VCaP (cell line): Measurements from ENCODE around the gene CLCNKB.
A peak's percentile ranks its signal among the peaks of the same experiment; 100 is the strongest.
"Not testable (repeated sequence)": the region's sequence is repeated elsewhere in the genome, so short reads cannot be mapped to it uniquely, and the experiment has no call there.

Experiments used
- H3K27ac ChIP-seq: fragments of 450-650 bp; 2 replicates; pipeline ENCODE4 v1.5.1; 2017
- TF ChIP-seq, protein P1 (sequence below): fragments of 450-650 bp; conservative IDR thresholded peaks from 2 replicates; pipeline ENCODE4 v1.5.1; 2017; ENCODE audit warnings: mild to moderate bottlenecking, moderate library complexity

CLCNKB gene

GRCh38 chr1:16043521-16043920 lies at the start of gene CLCNKB:
CLCNKB (plus strand) TSS chr1:16043782; CDS start chr1:16044493, 711 bp downstream.
- H3K27ac ChIP-seq = no peak within 1 kb of the TSS
- TF ChIP-seq, protein P1, sequence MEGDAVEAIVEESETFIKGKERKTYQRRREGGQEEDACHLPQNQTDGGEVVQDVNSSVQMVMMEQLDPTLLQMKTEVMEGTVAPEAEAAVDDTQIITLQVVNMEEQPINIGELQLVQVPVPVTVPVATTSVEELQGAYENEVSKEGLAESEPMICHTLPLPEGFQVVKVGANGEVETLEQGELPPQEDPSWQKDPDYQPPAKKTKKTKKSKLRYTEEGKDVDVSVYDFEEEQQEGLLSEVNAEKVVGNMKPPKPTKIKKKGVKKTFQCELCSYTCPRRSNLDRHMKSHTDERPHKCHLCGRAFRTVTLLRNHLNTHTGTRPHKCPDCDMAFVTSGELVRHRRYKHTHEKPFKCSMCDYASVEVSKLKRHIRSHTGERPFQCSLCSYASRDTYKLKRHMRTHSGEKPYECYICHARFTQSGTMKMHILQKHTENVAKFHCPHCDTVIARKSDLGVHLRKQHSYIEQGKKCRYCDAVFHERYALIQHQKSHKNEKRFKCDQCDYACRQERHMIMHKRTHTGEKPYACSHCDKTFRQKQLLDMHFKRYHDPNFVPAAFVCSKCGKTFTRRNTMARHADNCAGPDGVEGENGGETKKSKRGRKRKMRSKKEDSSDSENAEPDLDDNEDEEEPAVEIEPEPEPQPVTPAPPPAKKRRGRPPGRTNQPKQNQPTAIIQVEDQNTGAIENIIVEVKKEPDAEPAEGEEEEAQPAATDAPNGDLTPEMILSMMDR = no peak

- TF ChIP-seq, protein P1 = no peak
- no peak overlapping the region for H3K27ac ChIP-seq
Measured at GRCh38 chr1:15994081-15994480, 49.5 kb upstream of the CLCNKB start.

- TF ChIP-seq, protein P1 = peak; percentile 79
- H3K27ac ChIP-seq = no peak overlapping the region
Measured at GRCh38 chr1:15994590-15995351, 48.8 kb upstream of the CLCNKB start.

GRCh38 chr1:15997076-15997585 lies 46.5 kb upstream of the CLCNKB start:
- TF ChIP-seq, protein P1 = no peak
- H3K27ac ChIP-seq = no peak overlapping the region

- no peak overlapping the region for H3K27ac ChIP-seq
- TF ChIP-seq, protein P1 = no peak
Measured at GRCh38 chr1:15997637-15998280, 45.8 kb upstream of the CLCNKB start.

- H3K27ac ChIP-seq = no peak overlapping the region
- TF ChIP-seq, protein P1 = no peak
Measured at GRCh38 chr1:15998929-15999328, 44.7 kb upstream of the CLCNKB start.

DNA sequence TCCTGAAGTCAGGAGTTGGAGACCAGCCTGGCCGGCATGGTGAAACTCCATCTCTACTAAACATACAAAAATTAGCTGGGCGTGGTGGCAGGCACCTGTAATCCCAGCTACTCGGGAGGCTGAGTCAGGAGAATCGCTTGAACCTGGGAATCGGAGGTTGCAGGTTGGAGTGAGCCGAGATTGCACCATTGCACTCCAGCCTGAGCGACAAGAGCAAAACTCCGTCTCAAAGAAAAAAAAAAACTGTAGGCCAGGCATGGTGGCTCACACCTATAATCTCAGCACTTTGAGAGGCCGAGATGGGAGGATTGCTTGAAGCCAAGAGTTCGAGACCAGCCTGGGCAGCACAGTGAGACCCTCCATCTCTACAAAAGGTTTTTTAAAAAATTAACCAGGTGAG lies 42.3 kb upstream of the CLCNKB start:
- not testable (repeated sequence) for H3K27ac ChIP-seq

GRCh38 chr1:16005597-16005996 lies 38.0 kb upstream of the CLCNKB start:
- TF ChIP-seq, protein P1 = no peak
- no peak overlapping the region for H3K27ac ChIP-seq
